IPS DF 19.7 (cell line): ENCODE results near the gene PTPN20.

Source experiments
- DNase-seq: peaks from one replicate; pipeline ENCODE4 v3.0.0-alpha.2; 2013; ENCODE audit warnings: low read depth, low spot score

PTPN20 gene

DNA sequence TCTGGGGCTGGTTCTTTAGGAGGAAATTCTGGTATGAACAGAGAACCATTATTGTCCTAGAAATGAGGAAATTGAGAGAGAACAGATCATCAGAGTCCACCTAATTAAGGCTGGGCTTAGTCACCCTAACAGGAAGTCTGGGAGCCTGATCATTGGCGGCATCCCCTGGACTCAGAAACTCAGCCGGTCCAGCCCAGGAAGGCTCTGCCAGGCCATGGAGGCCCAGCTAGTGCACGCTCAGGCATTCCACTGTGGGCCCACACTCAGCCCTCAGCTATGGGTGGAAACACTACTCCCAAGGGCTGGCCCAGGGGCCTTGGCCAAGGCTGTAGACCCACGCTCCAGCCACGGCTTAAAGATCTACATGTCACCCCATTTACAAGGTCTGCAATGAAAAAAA is 109.2 kb downstream of the PTPN20 start:
- no peak for DNase-seq

DNA sequence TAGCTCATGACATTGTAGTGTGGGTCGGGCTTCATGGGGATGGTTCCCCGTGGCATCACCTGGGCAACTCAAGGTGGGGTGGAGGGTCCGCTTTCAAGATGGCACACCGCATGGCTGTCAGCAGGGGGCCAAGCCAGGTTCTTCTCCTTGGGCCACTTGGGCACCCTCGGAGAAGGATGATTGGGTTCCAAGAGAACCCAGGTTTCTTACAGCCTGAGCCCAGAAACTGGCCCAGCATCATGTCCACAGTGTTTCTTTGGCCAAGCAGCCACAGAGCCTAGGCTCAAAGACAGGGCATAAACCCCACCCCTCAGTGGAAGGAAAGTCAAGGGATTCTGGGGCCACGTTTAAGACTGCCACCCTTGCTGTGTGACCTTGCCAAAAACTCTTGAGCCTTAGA is 110.6 kb downstream of the PTPN20 start:
- no peak for DNase-seq

DNA sequence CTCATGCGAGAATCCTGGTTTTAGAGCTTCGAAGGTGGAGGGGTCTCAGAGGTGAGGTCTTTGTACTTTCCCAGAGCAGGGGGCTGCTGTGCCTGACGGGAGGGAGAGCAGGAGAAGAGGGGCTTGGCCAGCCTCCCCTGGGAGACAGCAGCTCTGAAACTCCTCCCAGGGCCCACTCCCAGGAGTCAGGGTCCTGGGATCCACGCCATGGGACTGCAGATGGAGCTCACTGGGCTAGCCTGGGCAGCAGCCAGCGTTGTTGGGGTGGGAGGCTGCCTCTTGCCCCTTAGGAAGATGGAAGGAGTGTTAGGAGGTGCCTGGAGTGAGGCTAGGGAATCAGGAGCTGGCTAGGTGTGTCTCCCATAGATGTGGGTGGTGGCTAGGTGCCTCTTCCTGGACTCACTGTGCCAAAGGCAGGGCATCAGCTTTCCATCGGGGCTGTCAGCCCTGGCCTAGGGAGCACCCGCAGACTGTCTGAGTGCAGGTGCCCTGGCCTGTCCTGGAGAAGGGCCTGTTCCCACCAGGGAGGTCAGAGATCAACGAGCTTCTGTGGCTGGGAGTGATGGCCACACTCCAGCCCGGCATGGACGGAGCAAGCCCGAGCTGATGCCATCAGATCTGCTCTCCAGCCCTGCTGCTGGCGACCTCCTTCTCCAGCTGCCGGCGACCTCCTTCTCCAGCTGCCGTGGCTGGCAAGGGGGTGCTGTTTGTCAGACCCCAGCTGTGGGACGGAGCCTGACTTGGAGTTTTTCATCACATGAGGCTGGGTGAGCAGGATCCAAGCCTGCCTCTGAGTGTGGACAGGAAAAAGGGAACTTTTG is 111.3 kb downstream of the PTPN20 start:
- DNase-seq = no peak

- no peak for DNase-seq
Measured at GRCh38 chr10:47023237-47024045, 112.2 kb downstream of the PTPN20 start.

- DNase-seq = no peak
Measured at GRCh38 chr10:47024046-47024322, 112.8 kb downstream of the PTPN20 start.

DNA sequence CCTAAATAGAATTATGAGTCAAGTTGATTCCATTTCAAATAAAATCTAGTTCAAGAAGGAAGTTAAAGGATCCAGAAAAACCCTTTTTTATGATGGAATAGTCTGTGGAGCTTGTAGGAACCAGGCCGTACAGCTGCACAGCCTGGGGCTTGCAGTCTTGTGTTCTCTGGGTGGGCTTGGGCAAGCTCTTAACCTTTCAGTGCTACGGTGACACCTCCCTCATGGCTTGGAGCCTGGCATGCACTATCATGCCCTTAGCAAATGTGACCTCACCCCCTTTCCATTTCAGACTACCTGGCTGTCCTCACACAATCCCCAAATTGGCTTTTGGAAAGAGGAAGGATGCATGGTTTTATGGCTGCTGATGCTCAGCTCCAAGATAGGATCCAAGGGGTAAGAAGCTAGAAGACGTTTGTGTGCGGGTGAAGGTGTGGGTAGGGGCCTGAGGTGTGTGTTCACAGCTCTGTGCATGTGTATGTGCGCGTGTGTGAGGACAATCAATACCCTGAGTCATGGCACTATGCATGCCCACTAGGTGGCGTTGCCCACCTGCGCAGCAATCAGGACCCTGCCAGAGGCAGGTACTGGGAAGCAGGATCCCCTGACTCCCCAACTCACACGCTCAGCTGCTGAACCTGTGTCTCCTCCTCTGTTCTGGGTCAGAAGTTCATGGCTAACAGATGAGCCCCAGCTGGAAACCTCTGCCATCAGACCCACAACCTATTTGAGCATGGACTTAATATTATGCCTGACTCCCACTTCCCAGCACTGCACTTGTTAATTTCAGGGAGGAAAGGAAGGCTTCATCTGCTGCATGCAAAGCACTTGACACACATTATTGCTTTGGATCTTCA is 113.4 kb downstream of the PTPN20 start:
- no peak for DNase-seq

GRCh38 chr10:47025253-47025539 is 114.0 kb downstream of the PTPN20 start:
- DNase-seq = no peak

DNA sequence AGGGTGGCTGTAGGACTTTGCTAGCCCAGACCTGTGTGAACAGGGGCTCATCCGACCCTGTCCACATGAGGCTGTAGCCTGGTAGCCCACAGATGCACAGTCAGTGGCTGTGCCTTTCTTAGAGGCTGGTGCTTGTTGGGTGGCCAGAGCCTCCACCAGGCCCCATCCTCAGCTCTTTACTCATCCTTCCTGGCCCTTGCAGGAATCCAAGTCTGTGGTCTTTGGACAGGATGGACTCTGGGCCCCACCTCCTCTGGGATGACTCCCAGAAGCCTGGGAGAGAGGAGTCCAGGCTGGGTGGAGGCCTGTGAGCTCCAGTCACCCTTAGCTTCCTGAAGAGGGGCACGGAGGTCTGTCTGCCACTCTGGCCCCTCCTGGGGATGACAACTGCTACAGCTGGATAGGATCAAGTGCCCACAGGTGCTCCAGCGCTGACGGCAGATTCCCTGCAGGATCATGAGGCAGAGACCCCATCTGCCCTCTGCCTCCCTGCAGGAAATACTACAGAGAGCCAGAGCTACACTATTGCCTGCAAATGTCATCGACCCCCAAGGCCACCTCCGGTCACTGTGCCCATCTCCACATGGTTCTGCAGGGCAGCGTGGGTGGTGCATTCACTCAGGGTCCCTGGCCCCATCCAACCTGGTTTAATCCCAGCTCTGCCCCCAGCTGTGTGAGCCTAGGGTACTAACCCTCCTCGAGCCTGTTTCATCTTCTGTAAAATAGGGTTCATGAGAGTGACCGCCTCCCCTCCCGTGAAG is 114.5 kb downstream of the PTPN20 start:
- no peak for DNase-seq

DNA sequence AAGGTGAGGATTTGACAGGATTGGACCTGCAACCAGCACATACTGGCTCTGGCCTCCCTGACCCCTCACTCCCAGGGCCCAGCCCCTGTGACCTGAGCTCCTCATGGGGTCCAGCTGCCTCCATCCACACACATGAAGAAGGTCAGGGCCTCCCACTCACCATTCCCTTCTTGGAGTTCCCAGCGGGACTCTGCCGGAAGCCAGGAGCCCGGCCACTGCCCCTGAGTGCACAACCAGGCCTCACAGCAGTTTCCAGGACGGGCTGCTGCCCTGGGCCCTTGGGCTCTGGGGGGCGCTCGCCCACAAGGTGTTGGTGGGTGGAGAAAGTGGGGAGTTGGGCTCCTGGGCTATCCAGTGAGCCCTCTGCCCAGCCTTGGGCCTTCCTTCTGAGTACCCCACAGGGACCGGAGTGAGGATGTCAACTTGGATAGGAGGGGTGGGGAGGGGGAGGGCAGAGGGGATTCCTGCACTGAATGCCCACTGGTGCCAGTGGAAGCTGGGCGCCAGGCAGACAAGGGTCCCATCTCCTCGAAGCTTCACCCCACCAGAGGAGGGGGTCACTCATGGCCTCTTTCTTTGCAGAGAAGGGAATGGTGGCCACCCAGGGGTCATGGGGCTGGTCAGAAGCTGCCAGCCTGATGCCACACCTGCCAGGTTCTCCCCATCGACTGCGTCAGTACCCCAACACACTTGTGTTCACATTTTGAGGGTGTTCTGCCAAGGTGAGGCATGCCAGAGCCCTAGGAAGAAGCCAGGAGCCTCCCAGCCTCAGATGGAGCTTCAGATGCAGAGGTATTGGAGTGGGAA is 115.3 kb downstream of the PTPN20 start:
- DNase-seq = no peak

DNA sequence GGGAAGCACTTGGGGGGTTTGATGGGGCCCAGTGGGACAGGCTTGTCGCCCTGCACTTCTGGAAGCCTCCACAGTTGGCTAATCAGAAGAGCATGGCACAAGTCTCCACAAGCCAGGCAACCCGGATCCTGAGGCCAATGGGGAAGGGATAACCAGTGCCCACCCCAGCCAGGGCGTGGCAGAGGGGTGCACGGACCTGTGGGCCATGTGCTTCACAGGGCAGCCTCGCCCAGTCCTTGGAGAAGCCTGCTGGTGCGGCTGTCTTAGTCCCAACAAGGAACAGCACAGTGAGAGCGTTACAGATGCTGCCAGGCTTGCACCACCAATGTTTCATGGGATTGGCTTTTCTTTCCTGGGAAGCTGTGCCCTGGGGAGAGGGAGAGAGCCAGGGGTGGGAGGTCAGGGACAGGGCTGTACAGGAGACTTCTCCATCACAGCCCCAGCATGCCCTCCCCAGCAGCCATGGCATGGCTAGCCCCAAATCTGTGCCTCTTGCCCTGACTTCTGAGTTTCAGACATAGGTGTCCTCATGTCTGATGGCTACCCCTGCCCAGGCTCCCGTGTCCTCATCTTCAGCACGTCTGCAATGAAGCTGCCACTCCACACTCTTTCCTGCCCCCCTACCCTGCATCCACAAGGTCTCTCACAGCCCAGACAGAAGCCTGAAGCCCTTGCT is 116.0 kb downstream of the PTPN20 start:
- no peak for DNase-seq

- DNase-seq = no peak
Measured at GRCh38 chr10:47027784-47028260, 116.6 kb downstream of the PTPN20 start.

DNA sequence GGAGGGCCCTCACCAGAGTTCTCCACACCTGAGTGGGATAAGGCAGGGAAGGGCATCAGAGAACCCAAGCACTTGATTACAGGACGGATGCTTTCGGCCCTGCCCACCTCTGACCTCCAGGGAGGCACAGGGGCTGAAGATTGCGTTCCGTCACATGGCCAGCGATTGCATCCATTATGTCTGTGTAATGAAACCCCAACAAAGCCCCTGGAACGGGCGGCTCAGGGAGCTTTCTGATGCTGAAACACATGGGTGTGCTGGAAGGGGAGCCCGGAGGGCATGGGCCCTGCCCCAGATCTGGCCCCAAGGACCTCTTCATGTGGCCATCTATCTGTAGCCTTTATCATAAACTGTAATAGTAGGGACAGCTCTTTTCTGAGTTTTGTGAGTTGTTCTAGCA is 117.2 kb downstream of the PTPN20 start:
- no peak for DNase-seq

DNA sequence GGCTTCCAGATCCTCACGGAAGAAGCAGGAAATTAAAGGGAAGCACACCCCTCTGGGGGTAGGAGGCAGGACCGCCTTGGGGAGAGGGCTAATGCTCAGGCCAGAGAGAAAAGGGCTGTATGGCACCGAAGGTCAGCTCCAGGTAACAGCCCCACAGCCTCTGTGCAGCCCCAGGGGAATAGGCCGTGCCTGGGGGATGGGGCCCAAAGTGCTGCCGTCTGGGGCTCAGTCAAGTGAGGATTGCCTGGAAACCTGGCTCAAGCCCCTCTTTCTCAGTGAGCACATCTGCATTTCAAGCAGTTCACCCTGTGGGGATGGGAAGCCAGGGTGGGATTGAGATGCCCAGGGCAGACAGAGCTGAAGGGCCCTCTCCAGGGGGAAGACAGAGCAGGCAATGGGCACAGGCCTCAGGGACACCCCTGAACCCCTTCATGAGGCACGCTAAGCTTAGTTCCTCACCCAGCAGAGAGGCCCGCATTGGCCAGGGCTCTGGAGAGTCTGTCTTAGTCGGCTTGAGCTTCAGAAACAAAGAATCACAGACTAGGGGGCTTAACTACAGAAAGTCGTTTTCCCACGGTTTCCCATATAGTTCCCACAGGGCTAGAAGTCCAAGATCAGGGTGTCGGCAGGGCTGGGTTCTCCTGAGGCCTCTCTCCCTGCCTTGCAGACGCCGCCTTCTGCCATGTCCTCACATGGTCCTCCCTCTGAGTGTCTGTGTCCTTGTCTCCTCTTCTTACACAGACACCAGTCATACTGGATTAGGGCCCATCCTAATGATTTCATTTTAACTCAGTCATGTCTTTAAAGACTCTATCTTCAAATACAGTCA is 118.2 kb downstream of the PTPN20 start:
- DNase-seq = no peak

DNA sequence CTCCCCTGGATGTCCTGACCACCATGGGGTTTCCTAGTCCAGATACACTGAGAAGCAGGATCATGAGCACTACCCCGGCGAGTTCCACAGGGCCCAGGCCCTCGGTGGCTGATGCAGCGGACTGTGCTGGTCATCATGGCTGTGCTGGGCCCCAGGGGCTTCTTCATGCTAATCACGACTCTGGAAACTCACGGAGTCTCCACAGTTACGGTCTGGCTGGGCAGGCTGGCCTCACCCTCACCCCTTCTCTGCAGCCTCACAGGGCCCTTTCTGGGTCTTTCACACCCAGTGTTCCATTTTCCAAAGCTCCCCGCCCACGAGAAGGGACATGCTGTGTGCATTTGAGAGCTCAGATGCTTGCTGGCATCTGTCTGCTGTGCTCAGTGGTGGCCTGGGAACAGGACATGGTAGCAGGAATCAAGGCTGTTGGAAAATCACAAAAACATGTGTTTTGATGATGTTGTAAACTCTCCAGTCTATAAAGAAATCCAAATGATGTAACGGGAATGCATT is 119.0 kb downstream of the PTPN20 start:
- no peak for DNase-seq

DNA sequence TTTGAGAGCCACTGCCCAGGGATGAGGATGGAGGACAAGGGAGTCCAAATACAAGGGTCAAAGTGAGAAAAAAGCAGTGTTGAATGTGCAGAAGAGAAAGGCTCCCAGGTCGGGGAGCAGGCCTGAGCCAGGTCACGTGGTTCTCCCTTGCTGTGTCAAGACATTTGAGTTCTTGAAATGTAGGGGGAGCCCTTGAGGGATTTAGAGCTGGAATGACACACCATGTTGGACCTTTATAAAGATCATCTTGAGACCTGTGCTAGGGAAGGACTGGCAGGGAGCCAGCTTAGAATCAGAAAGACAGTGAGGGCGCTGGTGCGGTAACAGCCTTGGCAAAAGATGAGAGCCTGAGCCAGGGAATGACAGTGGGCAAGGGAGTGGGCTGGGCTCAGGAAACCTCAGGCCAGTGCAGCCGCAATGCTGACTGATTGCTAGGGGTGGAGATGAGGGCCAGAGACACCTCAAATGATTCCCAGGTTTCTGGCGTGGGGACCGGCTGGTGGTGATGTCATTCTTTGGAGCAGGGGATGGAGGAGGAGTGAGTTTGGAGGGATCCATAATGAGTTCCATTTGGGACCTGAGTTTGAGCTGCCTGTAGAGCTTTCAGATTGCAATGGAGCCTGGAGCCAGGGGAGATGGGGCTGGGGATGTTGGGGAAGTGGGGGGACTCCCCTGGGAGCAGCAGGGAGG is 120.1 kb downstream of the PTPN20 start:
- DNase-seq = no peak

DNA sequence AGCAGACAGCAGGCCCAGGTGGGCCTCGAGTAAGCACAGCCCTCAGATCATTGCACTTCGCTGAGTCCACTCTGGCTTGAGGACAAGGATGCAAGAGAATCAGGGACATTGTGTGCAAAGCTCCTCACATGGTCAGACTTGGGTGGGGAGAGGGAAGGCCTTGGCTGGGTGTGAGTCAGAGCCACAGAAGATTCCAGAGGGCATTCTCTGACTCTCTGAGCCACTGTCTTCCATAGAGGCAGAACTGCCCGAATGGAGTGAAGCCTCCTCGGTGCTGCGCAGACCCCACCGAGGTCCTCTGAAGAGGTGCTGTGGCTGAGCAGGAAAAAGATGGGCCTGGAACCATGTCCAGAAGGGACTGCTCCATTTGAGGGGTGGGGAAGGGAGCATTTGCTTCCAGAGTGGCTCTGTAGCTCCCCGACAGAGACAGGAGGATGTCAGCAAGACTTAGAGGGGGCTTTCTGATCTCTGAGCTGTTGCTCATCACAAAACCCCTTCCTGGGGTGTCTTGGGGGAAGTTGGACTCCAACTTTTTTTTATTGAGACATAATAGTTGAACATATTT is 120.8 kb downstream of the PTPN20 start:
- DNase-seq = no peak

- DNase-seq = no peak
Measured at GRCh38 chr10:47033081-47033480, 121.9 kb downstream of the PTPN20 start.
